WTC11 (cell line): ENCODE results near the gene MAB21L4.

Source experiments
- CBFB ChIP-seq: sonication (generic); formaldehyde crosslinking; IDR thresholded peaks from 2 replicates; pipeline ENCODE4 v1.8.1; 2022; ENCODE audit warnings: mild to moderate bottlenecking, low read depth, missing genetic modification reagents
- ESRRA ChIP-seq: sonication (generic); formaldehyde crosslinking; IDR thresholded peaks from 2 replicates; pipeline ENCODE4 v1.8.1; 2022; ENCODE audit warnings: mild to moderate bottlenecking, missing genetic modification reagents, borderline replicate concordance
- NFE2L1 ChIP-seq: sonication (generic); formaldehyde crosslinking; IDR thresholded peaks from 2 replicates; pipeline ENCODE4 v1.8.1; 2023; ENCODE audit warnings: missing genetic modification reagents
- ZNF138 ChIP-seq: sonication (generic); formaldehyde crosslinking; conservative IDR thresholded peaks from 2 replicates; pipeline ENCODE4 v1.8.1; 2022; ENCODE audit warnings: mild to moderate bottlenecking, moderate library complexity, missing genetic modification reagents
- ZNF232 ChIP-seq: sonication (generic); formaldehyde crosslinking; IDR thresholded peaks from 2 replicates; pipeline ENCODE4 v1.8.0; 2022; ENCODE audit warnings: mild to moderate bottlenecking, missing genetic modification reagents
- TF ChIP-seq, protein P1 (sequence below): fragments of 250-450 bp; sonication (Bioruptor Pico); conservative IDR thresholded peaks from 2 replicates; pipeline ENCODE4 v1.9.0; 2021; ENCODE audit warnings: mild to moderate bottlenecking

DNA sequence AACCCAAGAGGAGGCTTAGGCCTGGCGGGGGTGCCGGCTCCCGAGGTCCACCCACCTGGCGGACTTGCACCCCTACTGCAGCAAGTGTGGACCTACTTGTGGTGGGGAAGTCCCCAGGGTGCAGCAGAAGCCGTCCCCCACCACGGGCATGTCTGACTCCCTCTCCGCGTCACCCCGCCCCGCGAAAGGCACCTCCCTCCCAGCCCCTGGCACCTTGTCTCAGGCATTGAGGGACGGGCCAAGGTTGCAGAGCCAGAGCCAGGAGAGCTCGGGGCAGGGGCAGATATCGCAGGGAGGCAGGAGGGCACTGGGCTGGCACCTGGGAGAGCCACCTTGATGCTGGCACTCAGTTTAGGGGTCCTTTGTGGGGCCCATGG is 29.2 kb upstream of the MAB21L4 start:
- TF ChIP-seq ZNF232 (no peak), NFE2L1 (CRISPR knock-in tag) (no peak), ESRRA (CRISPR knock-in tag) (no peak), ZNF138 (CRISPR knock-in tag) (no peak), CBFB (CRISPR knock-in tag) (no peak)
- TF ChIP-seq, protein P1, sequence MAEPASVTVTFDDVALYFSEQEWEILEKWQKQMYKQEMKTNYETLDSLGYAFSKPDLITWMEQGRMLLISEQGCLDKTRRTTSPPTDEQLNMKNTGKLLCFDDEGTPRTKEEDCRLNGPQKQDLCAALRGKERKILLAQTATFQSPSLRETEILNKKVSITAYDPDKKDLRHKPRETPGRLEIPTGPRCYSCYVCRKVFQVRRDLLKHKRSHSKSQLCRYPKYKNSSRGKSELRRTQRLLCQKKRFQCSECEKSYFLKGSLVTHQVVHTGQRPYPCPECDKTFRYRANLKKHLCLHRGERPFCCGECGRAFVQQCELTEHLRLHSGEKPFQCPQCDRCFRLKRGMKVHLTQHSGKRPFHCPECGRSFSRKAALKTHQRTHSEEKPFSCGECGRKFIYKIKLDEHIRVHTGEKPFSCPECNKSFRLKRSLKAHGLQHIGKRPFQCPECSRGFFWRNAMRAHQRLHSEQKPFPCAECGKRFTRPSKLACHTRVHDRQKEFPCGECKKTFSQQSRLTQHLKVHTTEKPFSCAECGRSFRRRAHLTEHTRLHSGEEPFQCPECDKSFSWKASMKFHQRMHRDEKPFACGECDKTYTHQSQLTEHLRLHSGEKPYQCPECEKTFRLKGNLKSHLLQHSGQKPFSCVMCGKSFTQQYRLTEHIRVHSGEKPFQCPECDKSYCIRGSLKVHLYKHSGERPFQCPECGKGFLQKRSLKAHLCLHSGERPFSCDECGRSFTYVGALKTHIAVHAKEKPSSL (CRISPR knock-in tag) = no peak
